ENCODE results near the gene RNF32.

GRCh38 chr7:156661637-156662036 is 21.1 kb downstream of the RNF32 start:
- TF ChIP-seq, protein P1, sequence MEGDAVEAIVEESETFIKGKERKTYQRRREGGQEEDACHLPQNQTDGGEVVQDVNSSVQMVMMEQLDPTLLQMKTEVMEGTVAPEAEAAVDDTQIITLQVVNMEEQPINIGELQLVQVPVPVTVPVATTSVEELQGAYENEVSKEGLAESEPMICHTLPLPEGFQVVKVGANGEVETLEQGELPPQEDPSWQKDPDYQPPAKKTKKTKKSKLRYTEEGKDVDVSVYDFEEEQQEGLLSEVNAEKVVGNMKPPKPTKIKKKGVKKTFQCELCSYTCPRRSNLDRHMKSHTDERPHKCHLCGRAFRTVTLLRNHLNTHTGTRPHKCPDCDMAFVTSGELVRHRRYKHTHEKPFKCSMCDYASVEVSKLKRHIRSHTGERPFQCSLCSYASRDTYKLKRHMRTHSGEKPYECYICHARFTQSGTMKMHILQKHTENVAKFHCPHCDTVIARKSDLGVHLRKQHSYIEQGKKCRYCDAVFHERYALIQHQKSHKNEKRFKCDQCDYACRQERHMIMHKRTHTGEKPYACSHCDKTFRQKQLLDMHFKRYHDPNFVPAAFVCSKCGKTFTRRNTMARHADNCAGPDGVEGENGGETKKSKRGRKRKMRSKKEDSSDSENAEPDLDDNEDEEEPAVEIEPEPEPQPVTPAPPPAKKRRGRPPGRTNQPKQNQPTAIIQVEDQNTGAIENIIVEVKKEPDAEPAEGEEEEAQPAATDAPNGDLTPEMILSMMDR (conservative IDR thresholded peaks at IDR 0.05): no peak
- TF ChIP-seq EZH2 (IDR thresholded peaks at IDR 0.05; ENCODE audit: low read depth): no peak

Measured in PC-9 (cell line).